SU-DHL-6 (cell line): ENCODE results near the gene CD79A.

Experiments used
- H2AFZ ChIP-seq: fragments of 200-600 bp; sonication (generic); 2 replicates; pipeline ENCODE4 v1.6.1; 2014; ENCODE audit warnings: low read depth, mild to moderate bottlenecking, moderate library complexity, mixed read lengths, antibody characterized with exemption, low read length; ENCODE audit not compliant: severe bottlenecking
- H3F3A ChIP-seq: fragments of 200-600 bp; shearing (Covaris generic); 2 replicates; pipeline ENCODE4 v1.6.0; 2016; ENCODE audit warnings: antibody characterized with exemption, mild to moderate bottlenecking; ENCODE audit not compliant: insufficient read depth
- H3K27ac ChIP-seq: fragments of 200-600 bp; sonication (generic); 2 replicates; pipeline ENCODE4 v1.5.1; 2016; ENCODE audit warnings: low read depth, mild to moderate bottlenecking, low read length, moderate library complexity, mixed read lengths
- H3K27me3 ChIP-seq: fragments of 200-600 bp; sonication (generic), shearing (Covaris generic); 2 replicates; pipeline ENCODE4 v1.6.0; 2014; ENCODE audit warnings: mild to moderate bottlenecking, low read length
- H3K36me3 ChIP-seq: fragments of 200-600 bp; sonication (generic); 2 replicates; pipeline ENCODE4 v1.6.1; 2014; ENCODE audit warnings: mild to moderate bottlenecking, low read length, mixed read lengths
- H3K4me2 ChIP-seq: fragments of 300-600, 200-600 bp; shearing (Covaris generic), sonication (generic); 2 replicates; pipeline ENCODE4 v1.6.0; 2014; ENCODE audit warnings: low read length, low read depth, mild to moderate bottlenecking; ENCODE audit not compliant: poor library complexity, severe bottlenecking
- H3K4me3 ChIP-seq: fragments of 200-600 bp; sonication (generic); 2 replicates; pipeline ENCODE4 v1.5.1; 2014; ENCODE audit warnings: antibody characterized with exemption, low read length, mild to moderate bottlenecking, mixed read lengths; ENCODE audit not compliant: insufficient read depth, poor library complexity, severe bottlenecking
- H3K79me2 ChIP-seq: fragments of 200-600 bp; sonication (generic); 2 replicates; pipeline ENCODE4 v1.6.1; 2014; ENCODE audit warnings: mild to moderate bottlenecking, low read length, moderate library complexity; ENCODE audit not compliant: insufficient read depth
- H3K9ac ChIP-seq: fragments of 200-600 bp; sonication (generic); 2 replicates; pipeline ENCODE4 v1.7.0; 2014; ENCODE audit warnings: mild to moderate bottlenecking, low read length
- H3K9me2 ChIP-seq: fragments of 200-600 bp; sonication (generic); replicated peaks from 2 replicates; pipeline ENCODE4 v1.6.1; 2014; ENCODE audit warnings: low read length; ENCODE audit not compliant: insufficient read depth
- H3K9me3 ChIP-seq: fragments of 200-600 bp; sonication (generic); 2 replicates; pipeline ENCODE4 v1.6.1; 2014; ENCODE audit warnings: low read length, mixed read lengths; ENCODE audit not compliant: insufficient read depth
- H4K20me1 ChIP-seq: fragments of 200-600 bp; sonication (generic); 2 replicates; pipeline ENCODE4 v1.6.1; 2014; ENCODE audit warnings: low read depth, mild to moderate bottlenecking, antibody characterized with exemption, low read length, moderate library complexity, mixed read lengths
- CTCF ChIP-seq: fragments of 200-600 bp; sonication (generic); IDR thresholded peaks from one replicate; pipeline ENCODE4 v1.5.1; 2017; ENCODE audit warnings: antibody characterized with exemption, mild to moderate bottlenecking, low read length, moderate library complexity; ENCODE audit not compliant: insufficient read depth, poor library complexity, severe bottlenecking
- EZH2phosphoT487 ChIP-seq: fragments of 200-600 bp; sonication (generic), shearing (Covaris generic); conservative IDR thresholded peaks from 2 replicates; pipeline ENCODE4 v1.6.1; 2018; ENCODE audit warnings: mild to moderate bottlenecking, antibody characterized with exemption, low read length, moderate library complexity, mixed read lengths

Gene CD79A

DNA sequence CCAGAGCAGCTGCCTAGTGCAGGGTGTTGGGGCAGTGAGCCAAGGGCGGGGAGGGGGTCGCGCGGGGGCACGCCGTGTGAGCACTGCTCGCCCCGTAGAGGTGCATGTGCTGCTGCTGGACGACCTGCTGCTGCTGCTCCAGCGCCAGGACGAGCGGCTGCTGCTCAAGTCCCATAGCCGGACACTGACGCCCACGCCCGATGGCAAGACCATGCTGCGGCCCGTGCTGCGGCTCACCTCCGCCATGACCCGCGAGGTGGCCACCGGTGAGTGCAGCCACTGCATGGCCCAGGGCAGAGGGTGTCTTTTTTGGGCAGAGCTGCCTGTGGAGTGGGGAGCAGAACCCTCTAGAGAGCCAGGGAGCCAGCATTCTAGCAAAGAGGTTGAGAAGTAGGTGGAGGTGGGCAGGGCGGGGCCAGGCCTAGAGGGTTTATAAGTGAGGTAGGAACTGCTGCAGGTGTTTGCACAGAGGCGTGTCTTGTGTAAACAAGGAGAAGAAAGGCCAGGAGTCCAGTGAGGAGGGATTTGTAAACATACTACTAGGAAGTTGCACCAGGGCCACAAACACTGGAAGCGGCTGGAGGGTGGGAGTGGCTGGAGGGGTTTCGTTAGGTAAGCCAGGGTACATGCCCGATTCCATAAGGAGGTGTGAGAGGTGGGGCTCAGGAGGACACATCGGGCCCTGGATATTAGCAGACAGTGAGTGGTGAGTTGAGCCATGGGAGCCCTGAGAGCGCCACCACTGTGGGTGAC, 27.2 kb downstream of the CD79A start:
- no peaks in the 10 kb centered on the region for H3K9me3 ChIP-seq
- TF ChIP-seq CTCF (no peak), EZH2phosphoT487 (no peak)
- 0 out of 2 replicates have a peak, but pooled peaks cover 4% of the 10 kb centered on the region for H3K36me3 ChIP-seq

GRCh38 chr19:41905273-41906002, 28.4 kb downstream of the CD79A start:
- no peak overlapping the region for H3K9ac ChIP-seq
- H4K20me1 ChIP-seq, result no peaks in the 10 kb centered on the region
- no peaks in the 10 kb centered on the region for H3K9me2 ChIP-seq
- no peak overlapping the region for H3K4me2 ChIP-seq
- 0 out of 2 replicates have a peak, but pooled peaks cover under 1% of the 10 kb centered on the region for H3K36me3 ChIP-seq
- no peaks in the 10 kb centered on the region for H3K27me3 ChIP-seq
- no peaks in the 10 kb centered on the region for H3K9me3 ChIP-seq
- H3K27ac ChIP-seq, result peak overlapping the region; percentile 71; the same call in 1 of the 2 replicates
- no peak for TF ChIP-seq CTCF
- no peak for TF ChIP-seq EZH2phosphoT487
- peaks cover 59% of the 10 kb centered on the region for H3F3A ChIP-seq
- H3K79me2 ChIP-seq, result no peaks in the 10 kb centered on the region
- no peak overlapping the region for H3K4me3 ChIP-seq
- H2AFZ ChIP-seq, result no peak overlapping the region

More for the DNA sequence above, 27.2 kb downstream of the CD79A start:
- Histone ChIP-seq H3K9ac (no peak overlapping the region), H3K4me3 (no peak overlapping the region), H3K9me2 (no peaks in the 10 kb centered on the region), H3K4me2 (no peak overlapping the region), H3F3A (peaks cover 48% of the 10 kb centered on the region), H2AFZ (no peak overlapping the region), H3K79me2 (no peaks in the 10 kb centered on the region), H3K27ac (no peak overlapping the region), H4K20me1 (no peaks in the 10 kb centered on the region), H3K27me3 (no peaks in the 10 kb centered on the region)

- H3K27me3 ChIP-seq, result no peaks in the 10 kb centered on the region
- no peak overlapping the region for H3K9ac ChIP-seq
- no peaks in the 10 kb centered on the region for H3K9me3 ChIP-seq
- no peak overlapping the region for H3K4me2 ChIP-seq
- H3K4me3 ChIP-seq, result no peak overlapping the region
- no peaks in the 10 kb centered on the region for H3K9me2 ChIP-seq
- H3K79me2 ChIP-seq, result peaks cover 2% of the 10 kb centered on the region; the same call in 1 of the 2 replicates
- H3K36me3 ChIP-seq, result no peaks in the 10 kb centered on the region
- H4K20me1 ChIP-seq, result no peaks in the 10 kb centered on the region
- peaks cover 67% of the 10 kb centered on the region for H3F3A ChIP-seq
- H2AFZ ChIP-seq, result no peak overlapping the region
- H3K27ac ChIP-seq, result peak overlapping the region; percentile 71
- TF ChIP-seq CTCF, result no peak
- TF ChIP-seq EZH2phosphoT487, result no peak
Observed at GRCh38 chr19:41906271-41906670, 29.2 kb downstream of the CD79A start.
